H1 (cell line): Measurements from ENCODE around the gene BORA. TPM values are rescaled to one million over a fixed set of nuclear protein-coding genes. Genes with fewer than 3 reads are reported as not detected.

Experiments used
- CHD2 ChIP-seq: IDR thresholded peaks from 2 replicates; pipeline ENCODE4 v1.6.1; 2012; ENCODE audit warnings: low read length, improper control_type of control experiment
- CHD7 ChIP-seq: fragments of 300-600 bp; sonication (generic); IDR thresholded peaks from 2 replicates; pipeline ENCODE4 v1.7.1; 2012; ENCODE audit warnings: low read length, moderate library complexity, mild to moderate bottlenecking, inconsistent platforms; ENCODE audit not compliant: insufficient replicate concordance
- SIRT6 ChIP-seq: IDR thresholded peaks from one replicate; pipeline ENCODE4 v1.7.1; 2012; ENCODE audit warnings: low read length, inconsistent platforms
- SRF ChIP-seq: IDR thresholded peaks from 2 replicates; pipeline ENCODE4 v1.6.1; 2011; ENCODE audit warnings: mild to moderate bottlenecking, low read depth, low read length, moderate library complexity
- polyA plus RNA-seq, 7 experiments: library from polyadenylated mRNA; depleted of rRNA in 3 of 7; stranded (reverse) in 5 of 7; unstranded in 2 of 7; fragments of >200 nt in 5 of 7; fragments of 200-250 nt in 2 of 7; gene quantifications; 1 replicate in 5 of 7; 2 replicates in 1 of 7; 4 replicates in 1 of 7; pipeline versions ENCODE4 v1.2.1 to v1.2.3, GENCODE V29; 2011 to 2013; ENCODE audit warnings: missing spikeins in 2 of 7, mixed read lengths in 2 of 7
- total RNA-seq: library from RNA; stranded (reverse); fragmentation: NEBNext Ultra II Directional; extraction: Animal tissue kit (Norgen Biotek cat#: 25700); gene quantifications from 2 replicates; pipeline ENCODE4 v1.2.1, GENCODE V29; 2021

Gene BORA
- total and polyA plus RNA-seq, 2 of the 8 experiments (the other 6 are each of a cell fraction or from before 2014, with no cell fraction given), result 4.9 to 12.9 TPM

DNA sequence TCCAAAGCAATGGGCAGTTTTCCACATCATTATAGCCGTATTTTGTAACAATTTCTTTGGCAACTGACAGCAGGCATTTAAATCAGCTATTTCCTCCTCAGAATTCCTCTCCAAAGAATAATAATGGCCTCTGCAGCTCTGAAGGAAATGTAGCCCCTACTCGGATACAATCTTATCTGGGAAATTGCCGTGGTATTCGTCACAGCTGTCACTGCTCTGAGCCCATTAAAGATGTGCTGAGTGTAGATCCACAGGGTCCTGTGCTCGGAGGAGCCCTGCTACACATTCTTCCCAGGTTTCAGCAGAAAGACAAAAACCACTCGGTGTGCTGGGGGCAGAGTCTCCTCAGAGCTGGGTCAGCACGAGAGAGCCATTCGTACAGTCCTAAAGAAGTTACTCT is 33.4 kb upstream of the BORA start (continued):
- no peak for TF ChIP-seq CHD7
- TF ChIP-seq SIRT6, result no peak
- no peak for TF ChIP-seq SRF
- no peak for TF ChIP-seq CHD2
